Chondrocyte (in vitro differentiated cells): ENCODE measurements around the gene ING1. TPM values are rescaled to one million over a fixed set of nuclear protein-coding genes. Genes with fewer than 3 reads are reported as not detected.

Experiments
- DNase-seq: peaks from one replicate; pipeline ENCODE4 v3.0.0; 2021; ENCODE audit warnings: mixed read lengths, low spot score
- H3K27ac Mint-ChIP-seq: one replicate; pipeline ENCODE4 v1.8.0; 2021; ENCODE audit warnings: mild to moderate bottlenecking, moderate library complexity, mixed read lengths; ENCODE audit not compliant: unreplicated experiment
- H3K27me3 Mint-ChIP-seq: 2 replicates; pipeline ENCODE4 v1.8.0; 2021; ENCODE audit warnings: low read depth, mixed read lengths
- H3K36me3 Mint-ChIP-seq: 2 replicates; pipeline ENCODE4 v1.8.0; 2021; ENCODE audit warnings: low read depth, mixed read lengths
- H3K4me1 Mint-ChIP-seq: 2 replicates; pipeline ENCODE4 v1.8.0; 2021; ENCODE audit warnings: low read depth, mild to moderate bottlenecking, mixed read lengths
- H3K4me3 Mint-ChIP-seq: one replicate; pipeline ENCODE4 v1.8.0; 2021; ENCODE audit warnings: mild to moderate bottlenecking, moderate library complexity, mixed read lengths; ENCODE audit not compliant: unreplicated experiment
- H3K9me3 Mint-ChIP-seq: 2 replicates; pipeline ENCODE4 v1.8.0; 2021; ENCODE audit warnings: low read depth, mixed read lengths
- long read RNA-seq: library from polyadenylated mRNA; stranded (forward); transcript quantifications from one replicate; pipeline ENCODE4 v2.0.0, GENCODE V29; 2021
- total RNA-seq: library from RNA; stranded (reverse); gene quantifications from 3 replicates; pipeline ENCODE4 v1.2.1, GENCODE V29; 2021
- TF ChIP-seq, protein P1 (sequence below): fragments of 200-600 bp; sonication (generic); IDR thresholded peaks from 2 replicates; pipeline ENCODE4 v1.5.0; 2021; ENCODE audit warnings: antibody characterized with exemption, mild to moderate bottlenecking, moderate library complexity

ING1 gene, protein sequence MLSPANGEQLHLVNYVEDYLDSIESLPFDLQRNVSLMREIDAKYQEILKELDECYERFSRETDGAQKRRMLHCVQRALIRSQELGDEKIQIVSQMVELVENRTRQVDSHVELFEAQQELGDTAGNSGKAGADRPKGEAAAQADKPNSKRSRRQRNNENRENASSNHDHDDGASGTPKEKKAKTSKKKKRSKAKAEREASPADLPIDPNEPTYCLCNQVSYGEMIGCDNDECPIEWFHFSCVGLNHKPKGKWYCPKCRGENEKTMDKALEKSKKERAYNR
- 11.7 to 14.3 TPM (median 13.4 TPM) in 3 replicates for total RNA-seq
- long read RNA-seq, full-length matches to known transcripts: 32 of 39 reads
- long read RNA-seq, partial matches to known transcripts: 0 of 39 reads
- long read RNA-seq, other reads (novel, unspliced or antisense): 7 of 39 reads

- Mint-ChIP-seq H3K9me3 (no peaks in the 10 kb centered on the region), H3K27me3 (no peaks in the 10 kb centered on the region), H3K4me3 (peak within 1 kb of the TSS; percentile 96), H3K27ac (peak within 1 kb of the TSS; percentile 96), H3K4me1 (peaks cover 29% of the 10 kb centered on the region), H3K36me3 (no peaks in the 10 kb centered on the region)
- TF ChIP-seq, protein P1, sequence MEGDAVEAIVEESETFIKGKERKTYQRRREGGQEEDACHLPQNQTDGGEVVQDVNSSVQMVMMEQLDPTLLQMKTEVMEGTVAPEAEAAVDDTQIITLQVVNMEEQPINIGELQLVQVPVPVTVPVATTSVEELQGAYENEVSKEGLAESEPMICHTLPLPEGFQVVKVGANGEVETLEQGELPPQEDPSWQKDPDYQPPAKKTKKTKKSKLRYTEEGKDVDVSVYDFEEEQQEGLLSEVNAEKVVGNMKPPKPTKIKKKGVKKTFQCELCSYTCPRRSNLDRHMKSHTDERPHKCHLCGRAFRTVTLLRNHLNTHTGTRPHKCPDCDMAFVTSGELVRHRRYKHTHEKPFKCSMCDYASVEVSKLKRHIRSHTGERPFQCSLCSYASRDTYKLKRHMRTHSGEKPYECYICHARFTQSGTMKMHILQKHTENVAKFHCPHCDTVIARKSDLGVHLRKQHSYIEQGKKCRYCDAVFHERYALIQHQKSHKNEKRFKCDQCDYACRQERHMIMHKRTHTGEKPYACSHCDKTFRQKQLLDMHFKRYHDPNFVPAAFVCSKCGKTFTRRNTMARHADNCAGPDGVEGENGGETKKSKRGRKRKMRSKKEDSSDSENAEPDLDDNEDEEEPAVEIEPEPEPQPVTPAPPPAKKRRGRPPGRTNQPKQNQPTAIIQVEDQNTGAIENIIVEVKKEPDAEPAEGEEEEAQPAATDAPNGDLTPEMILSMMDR: no peak
- DNase-seq: no peak
Observed at GRCh38 chr13:110713642-110713952, at the start of gene ING1. TSS of gene ING1 (plus strand) at chr13:110713700. CDS start at chr13:110714150, 450 bp downstream.

DNA sequence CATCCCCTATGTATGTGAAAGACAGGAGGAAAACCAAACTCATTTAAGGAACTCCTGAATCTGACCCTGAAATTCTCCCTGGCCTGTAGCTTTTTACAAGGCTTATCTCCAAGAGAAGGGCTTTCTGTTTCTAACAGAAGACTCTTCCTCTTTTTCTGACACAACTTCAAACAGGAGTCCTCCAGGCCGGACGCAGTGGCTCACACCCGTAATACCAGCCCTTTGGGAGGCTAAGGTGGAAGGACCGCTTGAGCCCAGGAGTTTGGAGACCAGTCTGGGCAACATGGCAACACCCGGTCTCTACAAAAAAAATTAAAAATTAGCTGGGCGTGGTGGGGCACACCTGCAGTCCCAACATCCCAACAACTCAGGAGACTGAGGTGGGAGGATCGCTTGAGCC lies 49.5 kb upstream of the ING1 start:
- H3K9me3 Mint-ChIP-seq: peaks cover 18% of the 10 kb centered on the region
- TF ChIP-seq, protein P1: no peak
- DNase-seq: no peak
- no peak overlapping the region for H3K4me3 Mint-ChIP-seq
- H3K27me3 Mint-ChIP-seq: no peaks in the 10 kb centered on the region
- H3K27ac Mint-ChIP-seq: no peak overlapping the region
- peaks cover 53% of the 10 kb centered on the region for H3K36me3 Mint-ChIP-seq
- no peaks in the 10 kb centered on the region for H3K4me1 Mint-ChIP-seq

GRCh38 chr13:110664673-110665072 lies 48.8 kb upstream of the ING1 start:
- peaks cover 49% of the 10 kb centered on the region for H3K36me3 Mint-ChIP-seq
- no peak overlapping the region for H3K4me3 Mint-ChIP-seq

GRCh38 chr13:110665491-110666254 lies 47.8 kb upstream of the ING1 start:
- Mint-ChIP-seq H3K4me1 (no peaks in the 10 kb centered on the region), H3K27me3 (no peaks in the 10 kb centered on the region), H3K27ac (no peak overlapping the region), H3K36me3 (peaks cover 47% of the 10 kb centered on the region), H3K4me3 (no peak overlapping the region), H3K9me3 (peaks cover 9% of the 10 kb centered on the region)
- peak; percentile 44 for DNase-seq
- TF ChIP-seq, protein P1: no peak

More at GRCh38 chr13:110664673-110665072, 48.8 kb upstream of the ING1 start:
- peaks cover 15% of the 10 kb centered on the region for H3K9me3 Mint-ChIP-seq
- no peak for DNase-seq
- H3K4me1 Mint-ChIP-seq: no peaks in the 10 kb centered on the region
- H3K27ac Mint-ChIP-seq: peak overlapping the region; percentile 22
- TF ChIP-seq, protein P1: no peak
- no peaks in the 10 kb centered on the region for H3K27me3 Mint-ChIP-seq

GRCh38 chr13:110666255-110666533 lies 47.3 kb upstream of the ING1 start:
- Mint-ChIP-seq H3K27me3 (no peaks in the 10 kb centered on the region), H3K4me3 (no peak overlapping the region), H3K36me3 (peaks cover 51% of the 10 kb centered on the region), H3K27ac (no peak overlapping the region), H3K4me1 (no peaks in the 10 kb centered on the region), H3K9me3 (peaks cover 13% of the 10 kb centered on the region)
- TF ChIP-seq, protein P1: no peak
- DNase-seq: no peak
